Endothelial cell (in vitro differentiated cells): ENCODE measurements around the gene CNOT8. TPM values are rescaled to one million over a fixed set of nuclear protein-coding genes. Genes with fewer than 3 reads are reported as not detected.
A peak's percentile ranks its signal among the peaks of the same experiment; 100 is the strongest.

ENCODE experiments used
- DNase-seq: peaks from one replicate; pipeline ENCODE4 v3.0.0; 2021; ENCODE audit warnings: low spot score
- H3K27ac Mint-ChIP-seq: one replicate; pipeline ENCODE4 v1.8.0; 2021; ENCODE audit warnings: mixed read lengths, inconsistent platforms; ENCODE audit not compliant: unreplicated experiment
- H3K27me3 Mint-ChIP-seq: one replicate; pipeline ENCODE4 v1.8.0; 2021; ENCODE audit warnings: mild to moderate bottlenecking, moderate library complexity, mixed read lengths, inconsistent platforms; ENCODE audit not compliant: unreplicated experiment
- H3K36me3 Mint-ChIP-seq: one replicate; pipeline ENCODE4 v1.8.0; 2021; ENCODE audit warnings: mild to moderate bottlenecking, low read depth, mixed read lengths, inconsistent platforms; ENCODE audit not compliant: unreplicated experiment
- H3K4me1 Mint-ChIP-seq: one replicate; pipeline ENCODE4 v1.8.0; 2021; ENCODE audit warnings: mild to moderate bottlenecking, mixed read lengths, inconsistent platforms; ENCODE audit not compliant: unreplicated experiment
- H3K4me3 Mint-ChIP-seq: one replicate; pipeline ENCODE4 v1.8.0; 2021; ENCODE audit warnings: mild to moderate bottlenecking, mixed read lengths, inconsistent platforms; ENCODE audit not compliant: unreplicated experiment
- H3K9me3 Mint-ChIP-seq: one replicate; pipeline ENCODE4 v1.8.0; 2021; ENCODE audit warnings: mixed read lengths, inconsistent platforms; ENCODE audit not compliant: unreplicated experiment
- total RNA-seq: library from RNA; stranded (reverse); fragmentation: NEBNext Ultra II Directional; extraction: Animal tissue kit (Norgen Biotek cat#: 25700); gene quantifications from one replicate; pipeline ENCODE4 v1.2.1, GENCODE V29; 2021; ENCODE audit not compliant: unreplicated experiment
- TF ChIP-seq, protein P1 (sequence below): fragments of 200-600 bp; sonication (generic); IDR thresholded peaks from one replicate; pipeline ENCODE4 v1.5.0; 2021; ENCODE audit warnings: antibody characterized with exemption; ENCODE audit not compliant: unreplicated experiment

CNOT8 gene
- total RNA-seq, 1 donor from 2014 or later: 65.6 TPM

DNA sequence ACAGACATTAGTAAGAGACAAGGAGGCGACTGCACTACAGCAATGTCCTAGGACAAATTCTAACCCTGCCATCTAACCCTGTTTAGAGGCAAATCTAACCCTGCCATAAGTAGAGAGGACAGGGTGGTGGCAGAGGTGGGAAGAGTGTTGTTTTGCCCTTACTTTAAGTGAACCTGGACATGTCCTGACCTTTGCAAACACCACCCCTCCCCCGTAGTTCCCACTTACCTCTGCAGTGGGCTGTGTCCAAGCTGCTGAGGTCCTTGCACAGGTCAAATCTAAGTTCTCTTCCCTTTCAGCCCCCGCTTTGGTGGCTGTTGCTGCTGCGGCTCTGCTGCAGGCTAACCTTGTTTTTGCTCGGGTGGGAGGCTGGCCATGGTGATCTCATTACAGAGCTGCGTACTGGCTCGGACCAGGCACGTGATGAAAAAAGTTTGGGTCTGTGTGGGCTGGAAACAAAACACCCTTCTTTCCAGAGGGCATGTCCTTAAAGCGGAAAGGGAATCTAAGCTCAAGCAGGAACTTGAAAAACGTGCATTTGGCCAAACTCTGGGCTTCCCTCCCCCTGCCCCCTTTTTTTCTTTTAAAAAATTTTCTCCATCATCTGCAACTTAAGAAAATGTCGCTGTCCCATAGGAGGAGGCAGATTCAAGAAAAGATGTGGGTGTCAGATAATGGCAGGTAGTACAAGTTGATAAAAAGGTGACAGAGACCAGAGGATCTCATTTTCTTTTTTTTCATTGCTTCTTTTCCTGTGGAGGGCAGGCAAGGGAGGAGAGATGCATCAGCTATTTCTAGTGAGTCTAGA lies 8.0 kb upstream of the CNOT8 start, which contains the start of gene FAXDC2:
FAXDC2 (minus strand) TSS at position 349 of the 808 bp plus-strand sequence. CDS start 12,425 bp downstream, outside the sequence.
- peaks cover 30% of the 10 kb centered on the region for H3K4me1 Mint-ChIP-seq
- no peaks in the 10 kb centered on the region for H3K36me3 Mint-ChIP-seq
- peak; percentile 53 for DNase-seq
- TF ChIP-seq, protein P1, sequence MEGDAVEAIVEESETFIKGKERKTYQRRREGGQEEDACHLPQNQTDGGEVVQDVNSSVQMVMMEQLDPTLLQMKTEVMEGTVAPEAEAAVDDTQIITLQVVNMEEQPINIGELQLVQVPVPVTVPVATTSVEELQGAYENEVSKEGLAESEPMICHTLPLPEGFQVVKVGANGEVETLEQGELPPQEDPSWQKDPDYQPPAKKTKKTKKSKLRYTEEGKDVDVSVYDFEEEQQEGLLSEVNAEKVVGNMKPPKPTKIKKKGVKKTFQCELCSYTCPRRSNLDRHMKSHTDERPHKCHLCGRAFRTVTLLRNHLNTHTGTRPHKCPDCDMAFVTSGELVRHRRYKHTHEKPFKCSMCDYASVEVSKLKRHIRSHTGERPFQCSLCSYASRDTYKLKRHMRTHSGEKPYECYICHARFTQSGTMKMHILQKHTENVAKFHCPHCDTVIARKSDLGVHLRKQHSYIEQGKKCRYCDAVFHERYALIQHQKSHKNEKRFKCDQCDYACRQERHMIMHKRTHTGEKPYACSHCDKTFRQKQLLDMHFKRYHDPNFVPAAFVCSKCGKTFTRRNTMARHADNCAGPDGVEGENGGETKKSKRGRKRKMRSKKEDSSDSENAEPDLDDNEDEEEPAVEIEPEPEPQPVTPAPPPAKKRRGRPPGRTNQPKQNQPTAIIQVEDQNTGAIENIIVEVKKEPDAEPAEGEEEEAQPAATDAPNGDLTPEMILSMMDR: no peak
- peak within 1 kb of the TSS; percentile 92 for H3K4me3 Mint-ChIP-seq
- peak within 1 kb of the TSS; percentile 95 for H3K27ac Mint-ChIP-seq
- no peaks in the 10 kb centered on the region for H3K9me3 Mint-ChIP-seq
- peaks cover 5% of the 10 kb centered on the region for H3K27me3 Mint-ChIP-seq

DNA sequence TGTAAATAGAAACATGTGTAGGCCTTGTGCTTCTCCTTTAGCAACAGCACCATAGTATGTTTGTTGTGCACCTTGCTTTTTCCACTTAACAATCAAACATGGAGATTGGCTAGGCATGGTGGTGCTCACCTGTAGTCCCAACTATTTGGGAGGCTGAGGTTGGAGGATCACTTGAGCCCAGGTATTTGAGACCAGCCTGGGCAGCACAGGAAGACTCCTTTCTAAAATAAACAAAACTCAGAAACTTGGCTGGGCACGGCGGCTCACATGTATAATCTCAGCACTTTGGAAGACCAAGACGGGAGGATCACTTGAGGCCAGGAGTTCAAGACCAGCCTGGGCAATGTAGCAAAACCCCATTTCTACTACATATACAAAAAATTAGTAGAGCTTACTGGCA lies 7.1 kb upstream of the CNOT8 start:
- Mint-ChIP-seq H3K36me3 (no peaks in the 10 kb centered on the region), H3K4me1 (peaks cover 32% of the 10 kb centered on the region), H3K27me3 (peaks cover 8% of the 10 kb centered on the region), H3K9me3 (no peaks in the 10 kb centered on the region), H3K27ac (peak overlapping the region; percentile 95), H3K4me3 (no peak overlapping the region)
- TF ChIP-seq, protein P1: no peak
- no peak for DNase-seq

DNA sequence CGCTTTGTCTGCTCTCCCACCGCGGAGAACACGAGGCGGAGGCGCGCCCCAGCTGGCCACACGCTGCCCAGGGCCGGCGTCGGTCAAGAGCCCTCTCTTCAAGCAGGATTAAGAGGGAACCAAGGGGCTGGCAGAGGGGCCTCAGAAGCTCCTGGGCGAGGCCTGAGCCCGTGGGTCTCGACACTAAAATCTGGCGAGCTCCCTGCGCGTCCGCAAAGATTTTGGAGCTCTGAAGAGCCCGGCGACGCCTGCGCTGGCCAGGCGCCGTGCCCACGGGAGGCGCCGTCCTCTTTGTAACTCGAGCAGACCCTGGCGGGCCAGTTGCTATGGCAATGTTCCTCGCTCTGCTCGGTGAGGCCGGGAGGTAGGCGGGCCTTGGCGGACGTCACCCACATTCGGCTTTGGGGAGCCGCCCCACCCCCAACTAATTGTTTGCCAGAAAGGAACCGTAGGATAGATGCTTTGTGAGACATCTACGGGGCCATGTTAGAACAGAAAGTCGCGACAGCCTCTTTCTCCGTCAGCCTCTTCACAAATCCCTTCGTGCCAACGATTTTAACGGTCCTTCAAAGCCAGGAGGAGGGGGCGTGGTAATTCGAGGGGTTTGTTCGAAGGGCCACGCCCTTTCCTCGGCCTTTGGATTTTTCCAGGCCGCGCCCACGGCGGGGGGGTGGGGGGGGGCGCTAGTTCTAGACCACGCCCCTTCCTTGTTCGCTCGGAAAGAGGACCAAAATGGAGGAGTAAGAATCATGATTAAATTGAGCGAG lies 714 bp upstream of the CNOT8 start:
- Mint-ChIP-seq H3K4me1 (peaks cover 38% of the 10 kb centered on the region), H3K27ac (peak overlapping the region; percentile 96), H3K4me3 (peak overlapping the region; percentile 95), H3K27me3 (peaks cover 18% of the 10 kb centered on the region), H3K36me3 (no peaks in the 10 kb centered on the region), H3K9me3 (no peaks in the 10 kb centered on the region)
- peak; percentile 87 for DNase-seq
- TF ChIP-seq, protein P1: no peak

DNA sequence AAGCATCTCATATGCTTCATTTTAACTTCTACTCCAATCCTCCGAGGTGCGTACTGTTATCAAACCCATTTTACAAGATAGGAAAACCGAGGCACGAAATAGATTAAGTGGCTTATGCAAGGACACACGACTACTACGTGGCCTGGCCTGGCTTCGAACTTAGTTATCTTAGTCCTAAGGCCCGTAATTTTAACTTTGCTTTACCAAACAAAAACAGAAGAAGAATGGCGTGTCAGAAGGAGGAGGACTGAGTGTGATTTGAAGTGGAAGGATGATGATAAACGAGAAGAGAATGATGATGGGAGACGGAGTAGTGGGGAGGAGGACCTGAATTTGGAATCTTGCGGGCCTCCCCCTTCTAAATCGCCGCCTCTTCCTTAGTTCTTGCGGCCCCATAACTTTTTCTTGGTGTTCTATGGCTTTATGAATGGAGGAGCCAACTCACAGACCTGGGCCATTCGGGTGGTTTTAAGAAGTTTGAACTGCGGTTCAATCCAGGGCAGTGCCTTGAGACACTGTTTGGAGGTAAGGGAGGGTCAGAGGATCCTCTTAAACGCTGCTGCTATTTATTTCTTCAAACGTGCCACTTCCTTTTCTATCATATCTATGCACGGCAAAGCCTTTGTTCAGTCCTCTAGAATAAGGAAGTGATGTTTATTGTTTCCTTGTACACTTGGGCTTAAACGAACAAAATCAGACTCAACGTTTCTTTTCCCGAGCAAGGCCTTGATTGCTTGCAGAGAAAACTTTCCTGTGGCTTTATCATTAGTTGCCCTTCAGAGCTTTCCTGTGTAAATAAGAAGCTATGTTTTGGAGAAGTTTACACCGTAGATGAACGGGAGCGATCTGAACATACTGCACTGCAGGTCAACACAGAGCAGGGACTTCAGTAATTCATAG lies 795 bp downstream of the CNOT8 start:
- Mint-ChIP-seq H3K9me3 (no peaks in the 10 kb centered on the region), H3K27me3 (peaks cover 16% of the 10 kb centered on the region), H3K36me3 (no peaks in the 10 kb centered on the region), H3K27ac (peak overlapping the region; percentile 96), H3K4me3 (peak overlapping the region; percentile 95), H3K4me1 (peaks cover 32% of the 10 kb centered on the region)
- no peak for DNase-seq
- TF ChIP-seq, protein P1: no peak
